HG03575 (cell line): Measurements from ENCODE around the gene PIM1.
"Not testable (repeated sequence)": the region's sequence is repeated elsewhere in the genome, so short reads cannot be mapped to it uniquely, and the experiment has no call there.

Experiments used
- ATAC-seq: cut with Tn5 transposase; IDR thresholded peaks from one replicate; pipeline ENCODE4 v1.9.1; 2021; ENCODE audit not compliant: unreplicated experiment, insufficient number of reproducible peaks, low FRiP score; ENCODE audit errors: extremely low read depth

The PIM1 gene

DNA sequence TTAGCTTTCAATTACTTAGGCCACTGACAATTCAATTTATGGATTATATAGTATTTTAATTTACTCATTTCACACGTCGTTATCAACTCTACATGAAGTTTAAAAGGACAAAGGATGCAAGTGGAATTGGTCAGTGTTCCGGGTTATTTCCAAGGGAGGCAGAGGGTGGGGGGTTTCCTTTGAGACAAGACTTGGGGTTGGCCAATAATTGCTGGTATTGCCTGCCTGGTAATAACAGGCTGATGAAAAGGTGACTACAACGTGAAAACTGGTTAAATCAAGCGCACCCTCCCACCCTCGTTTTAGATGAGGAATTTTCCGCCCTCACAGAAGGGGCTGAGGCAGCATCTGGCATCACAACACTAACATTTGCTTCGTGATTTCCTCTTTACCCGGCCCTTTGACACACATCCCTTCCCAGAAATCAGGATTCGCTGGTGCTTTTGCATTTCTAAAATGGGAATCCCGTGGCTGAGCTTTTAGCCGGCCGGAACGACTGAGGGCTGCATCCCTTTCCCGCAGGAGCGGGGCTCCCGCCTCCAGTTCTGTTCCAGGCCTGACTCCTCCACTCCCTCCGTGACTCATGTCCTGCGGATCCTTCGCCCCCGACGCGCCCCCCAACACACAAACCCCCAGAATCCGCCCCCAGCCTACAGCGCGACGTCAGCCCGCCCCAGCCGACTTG, 999 bp upstream of the PIM1 start:
- ATAC-seq = no peak

DNA sequence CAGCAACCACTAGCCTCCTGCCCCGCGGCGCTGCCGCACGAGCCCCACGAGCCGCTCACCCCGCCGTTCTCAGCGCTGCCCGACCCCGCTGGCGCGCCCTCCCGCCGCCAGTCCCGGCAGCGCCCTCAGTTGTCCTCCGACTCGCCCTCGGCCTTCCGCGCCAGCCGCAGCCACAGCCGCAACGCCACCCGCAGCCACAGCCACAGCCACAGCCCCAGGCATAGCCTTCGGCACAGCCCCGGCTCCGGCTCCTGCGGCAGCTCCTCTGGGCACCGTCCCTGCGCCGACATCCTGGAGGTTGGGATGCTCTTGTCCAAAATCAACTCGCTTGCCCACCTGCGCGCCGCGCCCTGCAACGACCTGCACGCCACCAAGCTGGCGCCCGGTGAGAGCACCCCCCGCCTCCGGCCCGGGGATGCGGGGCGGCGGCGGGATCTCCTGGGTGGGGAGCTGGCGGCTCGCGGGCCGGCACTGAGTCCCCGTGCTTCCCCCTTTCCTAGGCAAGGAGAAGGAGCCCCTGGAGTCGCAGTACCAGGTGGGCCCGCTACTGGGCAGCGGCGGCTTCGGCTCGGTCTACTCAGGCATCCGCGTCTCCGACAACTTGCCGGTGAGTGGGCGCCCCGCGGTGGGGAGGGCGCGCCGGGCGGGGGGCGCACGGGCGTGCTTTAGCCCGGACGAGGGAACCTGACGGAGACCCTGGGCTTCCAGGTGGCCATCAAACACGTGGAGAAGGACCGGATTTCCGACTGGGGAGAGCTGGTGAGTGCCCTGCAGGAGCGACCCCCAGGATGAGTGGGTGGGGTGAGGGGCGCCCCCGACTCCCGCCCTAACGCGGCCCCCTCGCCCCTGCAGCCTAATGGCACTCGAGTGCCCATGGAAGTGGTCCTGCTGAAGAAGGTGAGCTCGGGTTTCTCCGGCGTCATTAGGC, 585 bp downstream of the PIM1 start:
- ATAC-seq = no peak

DNA sequence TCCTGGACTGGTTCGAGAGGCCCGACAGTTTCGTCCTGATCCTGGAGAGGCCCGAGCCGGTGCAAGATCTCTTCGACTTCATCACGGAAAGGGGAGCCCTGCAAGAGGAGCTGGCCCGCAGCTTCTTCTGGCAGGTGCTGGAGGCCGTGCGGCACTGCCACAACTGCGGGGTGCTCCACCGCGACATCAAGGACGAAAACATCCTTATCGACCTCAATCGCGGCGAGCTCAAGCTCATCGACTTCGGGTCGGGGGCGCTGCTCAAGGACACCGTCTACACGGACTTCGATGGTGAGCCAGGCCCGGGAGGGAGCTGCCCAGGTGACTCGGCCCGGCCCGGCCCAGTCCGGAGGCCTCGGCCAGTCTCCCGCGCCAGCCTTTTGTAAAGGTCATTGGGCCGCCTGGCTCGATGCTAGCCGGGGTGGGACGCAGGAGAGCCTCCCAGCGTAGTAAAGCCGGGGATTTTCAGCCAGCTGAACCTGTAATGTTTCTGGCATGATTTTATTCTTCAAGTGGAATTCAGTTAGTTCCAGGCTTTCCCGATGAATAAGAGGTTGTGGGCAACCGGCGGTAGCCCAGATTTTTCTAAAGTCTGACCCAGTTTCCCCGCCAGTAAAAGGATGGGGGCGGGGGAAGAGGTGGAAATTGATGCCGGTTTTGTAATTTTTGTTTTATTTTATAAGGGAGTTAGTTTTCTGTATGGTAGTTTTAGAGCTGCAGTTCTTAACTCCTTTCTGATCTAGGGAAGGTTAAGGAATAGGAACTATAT, 1.4 kb downstream of the PIM1 start:
- ATAC-seq = no peak

DNA sequence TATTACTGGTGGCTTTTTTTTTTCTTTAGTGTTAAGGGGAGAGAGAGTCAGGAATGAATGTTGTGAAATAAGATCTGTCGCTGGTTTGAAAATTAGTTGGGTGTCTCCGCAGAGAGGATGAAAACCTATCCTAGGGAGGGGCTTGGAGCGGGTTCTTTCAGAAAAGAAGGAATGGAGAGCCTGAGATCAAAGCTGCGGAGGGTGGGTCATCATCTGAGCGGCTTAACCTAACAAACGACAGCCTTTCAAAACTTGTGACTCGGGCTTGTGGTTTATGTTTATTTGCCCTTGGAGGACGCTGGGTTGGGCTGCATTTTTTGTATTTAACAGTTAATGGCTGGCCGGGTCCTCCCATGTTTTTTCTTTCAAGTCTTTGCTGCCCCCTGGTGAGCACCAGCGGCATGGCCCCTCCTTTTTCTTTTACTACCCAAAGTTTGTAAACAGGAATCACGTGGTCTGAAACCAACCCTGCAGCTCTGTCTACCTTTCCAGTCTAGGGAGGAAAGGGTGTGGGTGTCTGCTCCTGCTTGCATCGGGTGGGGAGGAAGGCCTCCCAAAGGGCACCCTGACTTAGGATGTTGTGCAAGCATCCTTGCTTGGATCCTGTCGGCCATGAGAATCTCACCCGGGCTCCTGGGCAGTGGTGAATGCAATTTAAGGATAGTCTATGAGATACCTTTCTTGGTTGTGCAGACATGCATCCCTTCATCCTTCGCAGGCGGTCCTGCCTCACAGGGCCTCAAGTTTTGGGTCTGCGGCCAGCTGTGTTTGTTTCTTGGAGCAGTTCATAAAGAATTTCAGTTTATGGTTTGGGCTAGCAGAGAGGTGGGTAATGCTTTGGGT, 2.2 kb downstream of the PIM1 start:
- no peak for ATAC-seq

DNA sequence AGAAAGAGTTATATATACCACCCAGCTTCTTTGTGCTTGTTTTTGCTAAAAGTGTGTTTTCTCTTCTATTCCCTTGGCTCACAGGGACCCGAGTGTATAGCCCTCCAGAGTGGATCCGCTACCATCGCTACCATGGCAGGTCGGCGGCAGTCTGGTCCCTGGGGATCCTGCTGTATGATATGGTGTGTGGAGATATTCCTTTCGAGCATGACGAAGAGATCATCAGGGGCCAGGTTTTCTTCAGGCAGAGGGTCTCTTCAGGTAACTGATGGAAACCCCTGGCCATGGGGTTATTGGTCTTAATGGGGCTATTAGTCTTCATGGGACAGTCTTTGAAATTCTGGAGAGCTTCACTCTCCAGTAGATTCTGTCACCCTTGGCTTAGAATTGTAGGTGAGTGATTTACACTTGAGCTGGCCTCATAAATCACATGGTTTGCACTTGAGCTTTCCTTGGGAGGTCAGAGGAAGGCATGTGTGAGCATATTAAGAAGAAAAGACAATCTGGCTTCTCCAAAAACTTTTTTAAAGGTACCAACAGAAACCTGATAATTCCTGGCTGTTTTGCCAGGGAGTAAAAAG, 3.0 kb downstream of the PIM1 start:
- no peak for ATAC-seq

DNA sequence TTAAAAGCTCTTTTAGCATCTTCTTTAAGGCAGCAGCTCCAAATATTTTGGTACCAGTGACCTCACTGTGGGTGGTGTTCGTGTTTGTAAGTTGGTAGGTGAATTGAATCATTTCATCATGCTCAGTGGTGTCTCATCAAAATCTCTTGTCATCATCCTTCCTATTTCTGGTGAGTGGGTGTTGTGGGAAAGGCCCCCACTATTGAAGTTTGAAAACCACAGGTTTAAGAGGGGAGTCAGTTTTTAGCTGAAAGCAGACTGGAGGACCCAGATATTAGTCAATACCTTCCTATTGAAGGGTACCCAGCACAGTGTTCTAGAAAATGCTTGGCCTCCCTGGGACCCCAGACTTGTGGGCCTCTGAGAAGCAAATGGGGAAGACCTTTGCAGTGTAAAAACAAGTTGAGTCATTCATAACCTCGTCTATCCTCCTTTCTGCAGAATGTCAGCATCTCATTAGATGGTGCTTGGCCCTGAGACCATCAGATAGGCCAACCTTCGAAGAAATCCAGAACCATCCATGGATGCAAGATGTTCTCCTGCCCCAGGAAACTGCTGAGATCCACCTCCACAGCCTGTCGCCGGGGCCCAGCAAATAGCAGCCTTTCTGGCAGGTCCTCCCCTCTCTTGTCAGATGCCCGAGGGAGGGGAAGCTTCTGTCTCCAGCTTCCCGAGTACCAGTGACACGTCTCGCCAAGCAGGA, 3.7 kb downstream of the PIM1 start:
- no peak for ATAC-seq

DNA sequence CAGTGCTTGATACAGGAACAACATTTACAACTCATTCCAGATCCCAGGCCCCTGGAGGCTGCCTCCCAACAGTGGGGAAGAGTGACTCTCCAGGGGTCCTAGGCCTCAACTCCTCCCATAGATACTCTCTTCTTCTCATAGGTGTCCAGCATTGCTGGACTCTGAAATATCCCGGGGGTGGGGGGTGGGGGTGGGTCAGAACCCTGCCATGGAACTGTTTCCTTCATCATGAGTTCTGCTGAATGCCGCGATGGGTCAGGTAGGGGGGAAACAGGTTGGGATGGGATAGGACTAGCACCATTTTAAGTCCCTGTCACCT, 4.2 kb downstream of the PIM1 start:
- no peak for ATAC-seq

DNA sequence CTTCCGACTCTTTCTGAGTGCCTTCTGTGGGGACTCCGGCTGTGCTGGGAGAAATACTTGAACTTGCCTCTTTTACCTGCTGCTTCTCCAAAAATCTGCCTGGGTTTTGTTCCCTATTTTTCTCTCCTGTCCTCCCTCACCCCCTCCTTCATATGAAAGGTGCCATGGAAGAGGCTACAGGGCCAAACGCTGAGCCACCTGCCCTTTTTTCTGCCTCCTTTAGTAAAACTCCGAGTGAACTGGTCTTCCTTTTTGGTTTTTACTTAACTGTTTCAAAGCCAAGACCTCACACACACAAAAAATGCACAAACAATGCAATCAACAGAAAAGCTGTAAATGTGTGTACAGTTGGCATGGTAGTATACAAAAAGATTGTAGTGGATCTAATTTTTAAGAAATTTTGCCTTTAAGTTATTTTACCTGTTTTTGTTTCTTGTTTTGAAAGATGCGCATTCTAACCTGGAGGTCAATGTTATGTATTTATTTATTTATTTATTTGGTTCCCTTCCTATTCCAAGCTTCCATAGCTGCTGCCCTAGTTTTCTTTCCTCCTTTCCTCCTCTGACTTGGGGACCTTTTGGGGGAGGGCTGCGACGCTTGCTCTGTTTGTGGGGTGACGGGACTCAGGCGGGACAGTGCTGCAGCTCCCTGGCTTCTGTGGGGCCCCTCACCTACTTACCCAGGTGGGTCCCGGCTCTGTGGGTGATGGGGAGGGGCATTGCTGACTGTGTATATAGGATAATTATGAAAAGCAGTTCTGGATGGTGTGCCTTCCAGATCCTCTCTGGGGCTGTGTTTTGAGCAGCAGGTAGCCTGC, 4.8 kb downstream of the PIM1 start:
- ATAC-seq = no peak

DNA sequence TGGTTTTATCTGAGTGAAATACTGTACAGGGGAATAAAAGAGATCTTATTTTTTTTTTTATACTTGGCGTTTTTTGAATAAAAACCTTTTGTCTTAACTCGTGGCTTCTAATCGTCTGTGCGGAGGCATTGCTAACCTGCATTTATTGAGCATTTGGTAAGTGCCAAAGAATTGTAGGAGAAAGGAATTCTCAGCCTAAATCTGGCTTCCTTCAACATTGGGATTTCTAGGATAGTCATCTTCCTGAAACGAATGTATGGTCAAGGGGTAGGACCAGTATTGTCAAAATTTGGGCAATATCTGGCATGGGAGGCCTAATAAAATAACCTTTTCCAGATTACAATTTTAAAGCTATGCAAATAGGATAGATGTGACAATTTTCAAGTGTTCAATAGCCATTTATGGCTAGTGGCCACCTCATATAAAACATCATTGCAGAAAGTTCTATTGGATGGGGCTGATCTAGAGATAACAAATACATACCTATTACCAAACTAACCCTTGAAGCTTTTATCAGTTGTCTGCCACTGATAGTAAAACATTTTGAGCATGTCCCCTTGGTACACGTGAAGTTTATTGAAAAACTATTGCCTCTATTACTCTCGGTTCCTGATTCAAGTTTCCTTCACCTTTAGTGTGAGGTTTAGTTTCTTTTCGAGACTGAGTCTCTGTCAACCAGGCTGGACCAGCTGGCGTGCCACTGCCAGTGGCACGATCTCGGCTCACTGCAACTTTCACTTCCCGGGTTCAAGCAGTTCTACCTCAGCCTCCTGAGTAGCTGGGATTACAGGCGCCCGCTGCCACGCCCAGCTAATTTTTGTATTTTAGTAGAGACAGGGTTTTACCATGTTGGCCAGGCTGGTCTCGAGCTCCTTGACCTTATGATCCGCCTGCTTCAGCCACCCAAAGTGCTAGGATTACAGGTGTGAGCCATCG, 5.6 kb downstream of the PIM1 start:
- no peak for ATAC-seq

DNA sequence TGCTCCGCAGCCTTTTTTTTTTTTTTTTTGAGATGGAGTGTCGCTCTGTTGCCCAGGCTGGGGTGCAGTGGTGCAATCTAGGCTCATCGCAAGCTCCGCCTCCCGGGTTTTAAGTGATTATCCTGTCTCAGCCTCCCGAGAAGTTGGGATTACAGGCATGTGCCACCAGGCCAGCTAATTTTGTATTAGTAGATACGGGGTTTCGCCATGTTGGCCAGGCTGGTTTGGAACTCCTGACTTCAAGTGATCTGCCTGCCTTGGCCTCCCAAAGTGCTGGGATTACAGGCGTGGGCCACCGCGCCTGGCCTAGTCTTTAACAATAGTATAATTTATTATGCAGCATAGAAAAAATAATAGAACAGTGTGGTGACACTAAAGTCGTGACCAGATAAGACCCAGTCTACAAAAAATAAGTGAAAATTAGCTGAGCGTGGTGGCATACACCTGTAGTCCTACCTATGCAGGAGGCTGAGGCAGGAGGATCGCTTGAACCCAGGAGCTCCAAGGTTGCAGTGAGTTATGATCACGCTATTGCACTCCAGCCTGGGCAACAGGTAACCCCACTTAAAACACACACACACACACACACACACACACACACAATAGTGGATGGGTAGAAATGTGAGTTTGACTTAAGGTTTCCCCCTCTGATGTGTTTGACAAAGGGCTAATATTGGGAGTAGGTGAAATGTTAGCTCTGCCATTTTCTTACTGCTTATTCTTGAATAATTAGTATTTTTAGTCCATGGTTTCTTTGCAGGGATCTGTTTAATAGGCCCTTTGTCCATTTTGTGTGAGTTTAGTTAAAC, 6.5 kb downstream of the PIM1 start:
- ATAC-seq = no peak

DNA sequence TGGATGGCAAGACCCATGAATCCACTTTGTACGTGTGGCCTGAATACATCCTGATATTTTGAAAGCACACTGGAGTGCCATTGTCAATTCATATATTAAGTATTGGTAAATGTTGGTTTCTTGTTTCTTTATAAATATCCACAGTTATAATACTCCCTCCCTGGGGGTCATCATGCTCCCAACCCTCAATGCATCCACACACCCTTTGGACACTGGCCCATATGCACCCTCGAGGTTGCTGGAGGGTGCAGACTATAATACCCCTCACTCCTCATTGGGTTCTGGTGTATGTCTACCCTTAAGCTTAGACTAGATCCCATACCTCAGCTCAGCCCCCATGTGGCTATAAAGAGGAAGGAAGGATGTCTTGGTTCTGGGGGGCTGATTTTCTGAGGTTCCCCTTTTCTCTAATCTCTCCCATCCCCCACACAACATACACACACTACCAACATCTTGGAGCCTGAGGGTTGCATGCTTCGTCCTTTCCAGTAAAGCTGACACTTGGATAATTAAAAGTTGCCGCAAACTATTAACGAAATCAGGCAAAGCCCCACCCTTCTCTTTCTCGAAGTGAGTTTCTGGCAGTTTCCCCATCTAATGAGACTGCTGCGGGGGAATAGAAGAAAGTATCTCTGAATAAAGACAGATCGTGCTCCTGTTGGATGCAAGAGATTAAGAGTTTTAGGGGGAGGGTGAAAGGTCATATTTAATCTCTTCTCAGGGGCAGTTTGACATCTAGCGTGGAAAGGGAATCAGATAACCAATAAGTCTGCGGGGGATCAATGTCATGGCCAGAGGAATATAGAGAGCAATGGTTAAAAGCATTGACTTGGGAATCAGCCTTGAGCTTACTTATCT, 7.4 kb downstream of the PIM1 start:
- no peak for ATAC-seq

DNA sequence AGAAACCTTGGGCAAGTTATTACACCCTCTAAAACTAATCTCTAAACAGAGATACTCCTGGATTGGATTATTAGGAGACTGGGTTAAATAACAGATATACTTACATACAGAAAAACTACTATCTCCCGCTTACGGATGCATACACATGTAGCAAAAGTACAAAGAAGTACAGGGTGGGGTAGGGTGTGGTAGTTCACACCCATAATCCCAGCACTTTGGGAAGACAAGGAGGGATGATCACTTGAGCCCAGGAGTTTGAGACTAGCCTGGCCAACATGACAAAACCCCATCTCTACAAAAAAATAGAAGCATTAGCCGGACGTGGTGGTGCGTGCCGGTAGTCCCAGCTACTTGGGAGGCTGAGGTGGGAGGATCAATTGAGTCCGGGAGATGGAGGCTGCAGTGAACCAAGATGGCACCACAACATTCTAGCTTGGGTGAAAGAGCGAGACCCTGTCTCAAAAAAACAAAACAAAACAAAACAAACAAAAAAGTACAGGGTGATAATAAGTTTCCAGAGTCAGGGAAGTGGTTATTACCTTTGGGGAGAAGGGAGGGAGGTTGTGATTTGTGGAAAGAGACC, 8.1 kb downstream of the PIM1 start:
- ATAC-seq = no peak

DNA sequence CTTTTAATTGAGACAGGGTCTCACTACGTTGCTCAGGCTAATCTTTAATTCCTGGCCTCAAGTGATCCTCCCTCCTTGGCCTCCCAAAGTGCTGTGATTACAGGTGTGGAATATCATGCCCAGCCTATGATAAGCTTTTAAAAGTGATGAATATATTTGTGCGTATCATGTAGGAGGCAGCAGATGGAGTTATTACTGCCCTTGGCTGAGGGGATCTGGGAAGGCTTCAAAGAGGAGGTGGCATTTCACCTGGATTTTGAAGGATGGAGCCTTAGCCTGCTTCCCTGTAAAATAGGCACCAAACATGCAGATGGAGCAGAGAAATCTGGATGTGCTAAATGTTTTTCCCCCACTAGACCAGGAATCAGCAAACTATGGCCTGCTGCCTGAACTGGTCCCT, 10.1 kb downstream of the PIM1 start:
- no peak for ATAC-seq

DNA sequence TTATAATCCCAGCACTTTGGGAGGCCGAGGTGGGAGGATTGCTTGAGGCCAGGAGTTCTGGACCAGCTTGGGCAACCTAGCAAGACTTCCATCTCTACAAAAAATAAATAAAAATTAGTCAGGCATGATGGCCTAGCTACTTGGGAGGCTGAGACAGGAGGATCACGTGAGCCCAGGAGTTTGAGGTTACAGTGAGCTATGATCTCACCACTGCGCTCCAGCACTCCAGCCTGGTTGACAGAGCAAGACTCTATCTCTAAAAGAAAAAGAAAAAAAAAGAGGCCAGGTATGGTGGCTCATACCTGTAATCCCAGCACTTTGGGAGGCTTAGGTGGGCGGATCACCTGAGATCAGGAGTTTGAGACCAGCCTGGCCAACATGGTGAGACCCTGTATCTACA, 10.7 kb downstream of the PIM1 start:
- ATAC-seq = not testable (repeated sequence)
